Measurements from ENCODE around the gene CCDC149.
A peak's percentile ranks its signal among the peaks of the same experiment; 100 is the strongest.

CCDC149 gene

DNA sequence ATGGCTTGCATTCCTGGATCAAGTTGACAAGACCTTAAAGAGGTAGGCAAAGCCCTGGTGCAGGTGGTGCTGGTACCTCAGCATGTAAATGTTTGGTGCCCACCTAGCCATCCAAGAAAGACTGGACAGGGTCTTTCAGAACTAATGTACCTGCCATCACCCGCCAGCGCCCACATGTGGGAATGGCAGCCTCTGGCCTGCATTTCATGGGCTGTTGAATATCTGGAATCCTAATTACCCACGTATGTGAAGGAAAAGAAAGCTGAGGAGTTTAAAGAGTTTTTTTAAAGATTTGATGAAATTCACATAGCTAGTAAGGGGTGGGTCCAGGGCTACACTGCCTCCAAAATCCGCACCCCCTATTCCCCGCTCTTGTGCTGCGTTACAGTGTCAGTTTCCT, 8.6 kb upstream of the CCDC149 start:
- ChIA-PET CTCF (no interaction called here), POLR2A (ENCODE audit: low non-redundant PET) (no interaction called here)
- no peak for DNase-seq (ENCODE audit: low spot score)
- no peak overlapping the region for H3K27ac ChIP-seq
- TF ChIP-seq, protein P1, sequence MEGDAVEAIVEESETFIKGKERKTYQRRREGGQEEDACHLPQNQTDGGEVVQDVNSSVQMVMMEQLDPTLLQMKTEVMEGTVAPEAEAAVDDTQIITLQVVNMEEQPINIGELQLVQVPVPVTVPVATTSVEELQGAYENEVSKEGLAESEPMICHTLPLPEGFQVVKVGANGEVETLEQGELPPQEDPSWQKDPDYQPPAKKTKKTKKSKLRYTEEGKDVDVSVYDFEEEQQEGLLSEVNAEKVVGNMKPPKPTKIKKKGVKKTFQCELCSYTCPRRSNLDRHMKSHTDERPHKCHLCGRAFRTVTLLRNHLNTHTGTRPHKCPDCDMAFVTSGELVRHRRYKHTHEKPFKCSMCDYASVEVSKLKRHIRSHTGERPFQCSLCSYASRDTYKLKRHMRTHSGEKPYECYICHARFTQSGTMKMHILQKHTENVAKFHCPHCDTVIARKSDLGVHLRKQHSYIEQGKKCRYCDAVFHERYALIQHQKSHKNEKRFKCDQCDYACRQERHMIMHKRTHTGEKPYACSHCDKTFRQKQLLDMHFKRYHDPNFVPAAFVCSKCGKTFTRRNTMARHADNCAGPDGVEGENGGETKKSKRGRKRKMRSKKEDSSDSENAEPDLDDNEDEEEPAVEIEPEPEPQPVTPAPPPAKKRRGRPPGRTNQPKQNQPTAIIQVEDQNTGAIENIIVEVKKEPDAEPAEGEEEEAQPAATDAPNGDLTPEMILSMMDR (conservative IDR thresholded peaks at IDR 0.05; ENCODE audit: low read depth), result no peak

DNA sequence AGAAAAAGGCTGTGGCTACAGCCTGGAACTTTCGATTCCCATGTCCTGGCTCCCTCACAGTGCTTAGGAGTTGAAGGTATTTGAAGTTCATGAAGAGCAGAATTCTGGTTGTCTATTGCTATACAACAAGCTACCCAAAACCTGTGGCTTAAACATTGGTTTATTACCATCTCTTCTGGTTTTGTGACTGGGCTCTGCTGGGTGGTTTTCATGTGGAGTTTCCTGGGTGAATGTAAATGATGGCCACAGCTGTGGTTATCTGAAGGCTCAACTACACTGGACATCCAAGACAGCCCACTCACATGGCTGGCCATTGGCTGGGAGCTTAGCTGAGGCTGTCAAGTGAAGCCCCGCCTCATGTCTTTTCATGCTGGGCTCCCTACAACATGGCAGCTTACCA, 7.2 kb upstream of the CCDC149 start:
- CTCF ChIA-PET, result interaction anchor here (0.6 kb wide), 1 partner anchor 95 kb away, joined by 3 read pairs; no protein-coding TSS in a partner anchor
- H3K27ac ChIP-seq, result no peak overlapping the region
- POLR2A ChIA-PET (ENCODE audit: low non-redundant PET), result no interaction called here

DNA sequence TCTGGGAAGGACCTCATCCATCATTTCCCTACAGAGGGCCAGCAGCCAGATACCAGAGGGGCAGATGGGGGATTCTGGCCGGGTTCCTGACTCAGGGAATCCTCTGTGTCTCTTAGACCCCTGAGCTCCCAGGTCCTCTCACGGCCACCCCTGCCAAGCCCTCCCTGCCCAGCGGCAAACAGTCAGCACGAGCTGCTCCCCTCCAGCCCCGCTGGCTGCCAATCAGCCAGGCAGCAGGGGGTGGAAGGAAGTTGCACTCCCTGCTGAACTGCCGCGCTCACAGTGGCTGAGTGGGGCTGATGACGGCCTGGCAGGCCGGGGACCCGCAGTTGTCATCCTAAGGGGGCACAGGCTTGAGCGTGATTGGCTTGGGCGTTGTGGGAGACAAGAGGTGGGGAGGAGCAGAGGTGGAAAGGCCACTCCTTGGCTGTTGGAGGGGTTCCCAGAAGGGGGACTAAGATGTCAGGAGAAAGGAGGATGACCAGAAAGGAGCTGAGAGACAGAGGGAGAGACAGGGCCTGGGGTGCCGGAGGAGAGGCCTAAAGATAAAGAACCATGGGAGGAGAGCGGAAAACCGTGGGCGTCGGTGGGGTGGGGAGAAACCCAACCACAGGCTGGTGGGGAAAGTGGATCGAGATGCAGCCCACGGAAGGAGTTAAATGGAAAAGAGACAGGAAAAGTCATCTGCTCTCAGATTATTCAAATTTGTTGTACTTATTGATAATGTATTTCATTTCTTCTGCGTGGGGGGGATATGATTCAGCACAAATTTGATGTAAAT, 4.4 kb upstream of the CCDC149 start:
- H3K27ac ChIP-seq, result no peak overlapping the region
- CTCF ChIA-PET, result no interaction called here
- TF ChIP-seq, protein P1 (conservative IDR thresholded peaks at IDR 0.05; ENCODE audit: low read depth), result no peak
- DNase-seq (ENCODE audit: low spot score), result no peak
- POLR2A ChIA-PET (ENCODE audit: low non-redundant PET), result no interaction called here

More for the DNA sequence above, 7.2 kb upstream of the CCDC149 start:
- DNase-seq (ENCODE audit: low spot score), result no peak
- TF ChIP-seq, protein P1 (conservative IDR thresholded peaks at IDR 0.05; ENCODE audit: low read depth), result no peak

DNA sequence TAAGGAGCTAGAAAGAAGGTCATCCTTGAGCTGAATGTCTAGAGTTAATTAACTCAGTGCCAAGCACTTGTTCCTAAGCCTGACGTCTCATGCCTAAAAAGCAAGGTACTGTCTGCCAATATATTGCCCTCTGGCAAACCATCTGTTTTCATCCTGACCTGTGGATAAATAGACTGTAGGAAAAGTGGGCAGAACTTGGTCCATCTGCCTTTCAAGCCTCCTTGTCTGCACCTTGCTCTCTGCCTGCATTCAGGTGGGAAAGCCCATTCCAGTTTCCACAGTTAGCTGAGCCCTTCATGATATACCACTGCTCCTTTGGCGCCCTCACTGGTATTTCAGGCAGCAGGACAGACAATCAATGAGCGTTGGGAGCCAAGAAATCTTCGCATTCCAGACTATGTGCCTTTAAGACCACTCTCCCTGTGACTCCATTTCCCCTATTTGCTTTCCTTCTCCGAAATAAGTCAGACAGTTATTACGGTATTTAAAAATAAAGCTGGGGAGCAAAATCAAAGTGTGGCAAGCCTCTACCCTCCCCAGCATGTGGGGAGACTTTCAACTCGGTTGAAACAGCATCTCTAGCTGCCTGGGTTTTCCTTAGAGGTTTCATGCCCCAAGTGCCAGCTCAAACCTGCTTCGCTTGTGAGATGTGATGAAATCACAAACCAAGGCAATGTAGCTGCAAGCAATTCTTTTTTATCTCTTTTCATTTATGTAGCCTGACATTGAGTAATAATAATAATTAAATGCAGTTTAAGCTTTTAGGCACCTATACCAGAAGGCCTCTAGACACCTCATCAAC, 2.5 kb upstream of the CCDC149 start:
- ChIA-PET POLR2A (ENCODE audit: low non-redundant PET) (no interaction called here), CTCF (no interaction called here)
- TF ChIP-seq, protein P1 (conservative IDR thresholded peaks at IDR 0.05; ENCODE audit: low read depth), result no peak; the same call in 1 of the 2 replicates
- DNase-seq (ENCODE audit: low spot score), result no peak
- H3K27ac ChIP-seq, result no peak overlapping the region

DNA sequence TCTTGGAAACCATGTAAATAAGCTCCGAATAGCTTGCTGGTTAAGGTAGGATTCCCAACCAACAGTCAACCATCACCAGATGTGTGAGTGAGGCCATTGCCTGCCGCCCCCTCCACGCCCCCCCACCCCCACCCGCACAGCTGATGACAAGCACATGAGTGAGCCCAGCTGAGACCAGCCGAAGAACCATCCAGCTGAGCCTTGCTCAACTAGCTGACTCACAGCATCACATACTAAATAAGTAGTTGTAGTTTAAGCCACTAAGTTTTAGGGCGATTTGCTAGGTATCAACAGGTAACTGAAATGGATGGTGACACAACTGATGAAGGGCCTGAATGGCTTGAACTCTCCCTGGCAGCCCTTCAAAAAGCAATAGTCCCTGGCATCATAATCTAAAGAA, 1.6 kb upstream of the CCDC149 start:
- no peak overlapping the region for H3K27ac ChIP-seq
- ChIA-PET POLR2A (ENCODE audit: low non-redundant PET) (no interaction called here), CTCF (interaction anchor here (0.7 kb wide), 2 partner anchors 147 to 737 kb away, joined by 3 to 7 read pairs; no protein-coding TSS in a partner anchor)
- no peak for DNase-seq (ENCODE audit: low spot score)
- TF ChIP-seq, protein P1 (conservative IDR thresholded peaks at IDR 0.05; ENCODE audit: low read depth), result no peak

DNA sequence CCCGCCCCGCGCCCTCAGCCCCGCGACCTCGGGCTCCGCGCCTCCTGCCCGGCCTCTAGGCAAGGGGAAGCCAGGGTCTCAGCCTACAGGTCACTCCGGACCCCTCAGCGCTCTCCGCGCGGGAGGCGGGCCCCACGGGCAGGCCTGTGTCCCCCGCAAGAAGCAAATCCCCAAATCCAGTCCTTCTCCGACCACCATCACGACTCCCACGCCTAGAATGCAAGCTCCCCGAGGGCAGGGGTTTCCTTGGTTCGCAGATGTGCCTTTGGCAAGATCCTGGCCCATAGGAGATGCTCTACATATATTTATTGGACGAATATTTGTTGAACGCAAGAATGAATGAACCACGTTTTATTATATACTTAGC, 260 bp upstream of the CCDC149 start:
- peak overlapping the region; percentile 53 for H3K27ac ChIP-seq
- DNase-seq (ENCODE audit: low spot score), result no peak
- CTCF ChIA-PET, result interaction anchor here (0.6 kb wide), 1 partner anchor 847 kb away, joined by 3 read pairs; no protein-coding TSS in a partner anchor
- TF ChIP-seq, protein P1 (conservative IDR thresholded peaks at IDR 0.05; ENCODE audit: low read depth), result no peak
- POLR2A ChIA-PET (ENCODE audit: low non-redundant PET), result no interaction called here
